IMR-90 (cell line): ENCODE data around the gene CRISPLD2. TPM values are rescaled to one million over a fixed set of nuclear protein-coding genes. Genes with fewer than 3 reads are reported as not detected.

Source experiments
- ATAC-seq: fragments of 200-7000 bp; cut with Tn5 transposase; 2 replicates; pipeline ENCODE4 v1.9.1; 2020; ENCODE audit warnings: low read depth, mild to moderate bottlenecking, moderate library complexity
- BruUV-seq: library from RNA; stranded (reverse); fragments of 400-500 nt; replicated peaks from 2 replicates; lab custom pipeline; 2021; lab: Mats Ljungman, UMichigan
- CTCF ChIA-PET: fragments of 300-600 bp; formaldehyde crosslinking; extraction: SDS; loops from one replicate; lab custom pipeline; 2021; ENCODE audit warnings: antibody characterized with exemption; lab: Yijun Ruan, JAX
- POLR2A ChIA-PET: fragments of 300-600 bp; sonication (Branson Sonifier 250); formaldehyde crosslinking; loops from one replicate; lab custom pipeline; 2022; ENCODE audit warnings: antibody characterized with exemption; ENCODE audit not compliant: unreplicated experiment; lab: Charles Lee
- DNase-seq: peaks from one replicate; pipeline ENCODE4 v3.0.0; 2013
- H2AFZ ChIP-seq: replicated peaks from 2 replicates; pipeline ENCODE3; 2013; ENCODE audit warnings: low read length, mild to moderate bottlenecking; ENCODE audit not compliant: poor library complexity
- H2AK5ac ChIP-seq: 2 replicates; pipeline ENCODE4 v1.6.1; 2013; ENCODE audit warnings: low read depth, low read length, inconsistent platforms
- H2AK9ac ChIP-seq: replicated peaks from 2 replicates; pipeline ENCODE3; 2013; ENCODE audit warnings: mild to moderate bottlenecking, low read depth, low read length, moderate library complexity; ENCODE audit not compliant: poor library complexity
- H2BK120ac ChIP-seq: 2 replicates; pipeline ENCODE4 v1.6.1; 2013; ENCODE audit warnings: low read depth, low read length, inconsistent platforms
- H2BK15ac ChIP-seq: 3 replicates; pipeline ENCODE4 v1.6.1; 2013; ENCODE audit warnings: low read depth, low read length, inconsistent platforms
- H2BK20ac ChIP-seq: 2 replicates; pipeline ENCODE4 v1.6.1; 2013; ENCODE audit warnings: low read depth, mild to moderate bottlenecking, inconsistent platforms, low read length, moderate library complexity
- H2BK5ac ChIP-seq: 2 replicates; pipeline ENCODE4 v1.6.1; 2013; ENCODE audit warnings: mild to moderate bottlenecking, low read depth, low read length, inconsistent platforms; ENCODE audit not compliant: poor library complexity, severe bottlenecking
- H3K14ac ChIP-seq: replicated peaks from 2 replicates; pipeline ENCODE4 v1.6.1; 2013; ENCODE audit warnings: low read depth, low read length, inconsistent platforms
- H3K18ac ChIP-seq: 2 replicates; pipeline ENCODE4 v1.6.1; 2013; ENCODE audit warnings: low read depth, low read length, control low read depth
- H3K23ac ChIP-seq: 2 replicates; pipeline ENCODE4 v1.6.1; 2013; ENCODE audit warnings: low read depth, low read length, inconsistent platforms
- H3K27ac ChIP-seq: 2 replicates; pipeline ENCODE4 v1.5.1; 2013; ENCODE audit warnings: mild to moderate bottlenecking, control low read depth, low read length; ENCODE audit not compliant: insufficient read depth
- H3K27me3 ChIP-seq: 2 replicates; pipeline ENCODE4 v1.6.1; 2013; ENCODE audit warnings: low read length; ENCODE audit not compliant: control insufficient read depth, insufficient read depth
- H3K36me3 ChIP-seq: 2 replicates; pipeline ENCODE4 v1.6.1; 2013; ENCODE audit warnings: low read length, mixed read lengths; ENCODE audit not compliant: control insufficient read depth, insufficient read depth
- H3K4ac ChIP-seq: 2 replicates; pipeline ENCODE4 v1.6.1; 2013; ENCODE audit warnings: low read depth, low read length, inconsistent platforms
- H3K4me1 ChIP-seq: 2 replicates; pipeline ENCODE4 v1.6.1; 2013; ENCODE audit warnings: low read length, mixed read lengths; ENCODE audit not compliant: control insufficient read depth, insufficient read depth
- H3K4me2 ChIP-seq: 2 replicates; pipeline ENCODE4 v1.6.1; 2013; ENCODE audit warnings: low read depth, mild to moderate bottlenecking, control low read depth, low read length, moderate library complexity
- H3K4me3 ChIP-seq: 2 replicates; pipeline ENCODE4 v1.5.1; 2013; ENCODE audit warnings: low read depth, mild to moderate bottlenecking, control low read depth, low read length, moderate library complexity; ENCODE audit not compliant: insufficient read depth
- H3K56ac ChIP-seq: 2 replicates; pipeline ENCODE4 v1.6.1; 2013; ENCODE audit warnings: low read length, inconsistent platforms; ENCODE audit not compliant: insufficient read depth; ENCODE audit errors: extremely low read depth
- H3K79me1 ChIP-seq, 2 experiments: 2 replicates each; pipeline ENCODE4 v1.6.1; 2013; ENCODE audit warnings: low read length in 2 of 2, inconsistent platforms in 1 of 2, low read depth in 1 of 2
- H3K9ac ChIP-seq: 2 replicates; pipeline ENCODE4 v1.6.1; 2013; ENCODE audit warnings: low read depth, low read length, control low read depth
- H3K9me1 ChIP-seq: 2 replicates; pipeline ENCODE4 v1.6.1; 2013; ENCODE audit warnings: low read length, inconsistent platforms; ENCODE audit not compliant: insufficient read depth
- H3K9me3 ChIP-seq: 2 replicates; pipeline ENCODE4 v1.6.1; 2013; ENCODE audit warnings: low read length; ENCODE audit not compliant: control insufficient read depth, insufficient read depth
- H4K20me1 ChIP-seq: 2 replicates; pipeline ENCODE4 v1.6.1; 2013; ENCODE audit warnings: low read length, inconsistent platforms; ENCODE audit not compliant: insufficient read depth
- H4K5ac ChIP-seq: 2 replicates; pipeline ENCODE4 v1.6.1; 2013; ENCODE audit warnings: mild to moderate bottlenecking, low read depth, low read length, control low read depth
- H4K8ac ChIP-seq, 2 experiments: 2 replicates each; pipeline ENCODE4 v1.6.1; 2013; ENCODE audit warnings: low read depth in 2 of 2, low read length in 2 of 2, control low read depth in 1 of 2, inconsistent platforms in 1 of 2
- H4K91ac ChIP-seq: 2 replicates; pipeline ENCODE4 v1.6.1; 2013; ENCODE audit warnings: low read depth, low read length, inconsistent platforms; ENCODE audit not compliant: insufficient read depth
- MAFK ChIP-seq: IDR thresholded peaks from 2 replicates; pipeline ENCODE4 v1.6.1; 2012; ENCODE audit warnings: low read depth, low read length, improper control_type of control experiment
- RCOR1 ChIP-seq: IDR thresholded peaks from 2 replicates; pipeline ENCODE4 v1.6.1; 2012; ENCODE audit warnings: mild to moderate bottlenecking, low read length, improper control_type of control experiment; ENCODE audit not compliant: insufficient replicate concordance
- SMC3 ChIP-seq: fragments of 150-350 bp; IDR thresholded peaks from 2 replicates; pipeline ENCODE4 v1.6.1; 2016; ENCODE audit warnings: low read depth, mild to moderate bottlenecking, antibody characterized with exemption, low read length, moderate library complexity
- WGBS, 2 experiments: methylation state at CpG; one replicate each; pipeline versions ENCODE4 v1.1.5 to v1.1.7; 2013; ENCODE audit warnings: missing lambda C conversion rate in 2 of 2; ENCODE audit not compliant: insufficient read length in 1 of 2; ENCODE audit errors: extremely low coverage in 2 of 2; 5-methylcytosine and 5-hydroxymethylcytosine counted together
- dilution Hi-C: fragments of 300-500 bp; cut with HindIII; formaldehyde crosslinking; loops from one replicate; pipeline ENCODE4 v1.14.3; 2018; ENCODE audit warnings: low sequenced_read_pairs; ENCODE audit not compliant: unreplicated experiment
- in situ Hi-C: fragments of 300-500 bp; cut with MboI; formaldehyde crosslinking; loops from 3 replicates; pipeline ENCODE4 v1.14.3; 2019; ENCODE audit warnings: low sequenced_read_pairs, inconsistent platforms, mixed read lengths
- intact Hi-C: fragments of 100-400 bp; cut with micrococcal nuclease; formaldehyde crosslinking; loops from 2 replicates; pipeline ENCODE4 v1.10.0; 2022
- polyA plus RNA-seq, 3 experiments: library from polyadenylated mRNA; depleted of rRNA; stranded (reverse); fragments of >200 nt; gene quantifications; 2 replicates each; pipeline ENCODE4 v1.2.3, GENCODE V29; 2012; ENCODE audit warnings: low replicate concordance in 1 of 3
- total RNA-seq: library from RNA; depleted of rRNA; stranded (reverse); fragments of >200 nt; gene quantifications from 2 replicates; pipeline ENCODE4 v1.2.3, GENCODE V29; 2012

Gene CRISPLD2
- total and polyA plus RNA-seq, 2 of the 4 experiments (the other 2 are of a cell fraction), result 23.1 to 37.5 TPM

DNA sequence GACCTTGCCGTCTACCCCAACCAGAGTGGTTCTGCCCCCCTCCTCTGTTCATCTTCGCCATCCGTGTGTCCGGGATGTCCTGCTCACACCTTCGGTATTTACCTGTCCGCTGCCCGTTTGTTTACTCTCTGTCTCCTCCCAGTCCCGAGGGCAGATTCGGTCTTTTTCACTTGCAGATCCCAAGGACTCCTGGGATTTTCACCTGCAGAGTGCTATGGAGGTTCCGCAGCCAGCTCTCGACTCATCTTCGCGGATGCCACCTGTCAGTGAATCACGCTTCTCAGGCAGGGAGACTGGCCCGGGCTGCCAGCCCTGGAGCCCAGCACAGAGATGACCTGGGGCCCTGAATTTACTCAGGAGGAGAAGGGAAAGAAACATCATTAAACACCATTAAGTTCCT lies 8.1 kb downstream of the CRISPLD2 start:
- dilution Hi-C loops, result no loop called here
- Histone ChIP-seq H2BK20ac (peak overlapping the region; percentile 64; the same call in 1 of the 2 replicates), H2BK120ac (peak overlapping the region; percentile 75), H3K9ac (no peak overlapping the region; the same call in 1 of the 2 replicates), H3K4me3 (no peak overlapping the region), H4K5ac (peak overlapping the region; percentile 32), H2AK9ac (peak overlapping the region; percentile 63), H3K14ac (peak overlapping the region; percentile 77), H3K9me3 (no peaks in the 10 kb centered on the region), H3K36me3 (peaks cover 7% of the 10 kb centered on the region; the same call in 1 of the 2 replicates), H4K20me1 (peaks cover 3% of the 10 kb centered on the region; the same call in 1 of the 2 replicates), H4K91ac (peak overlapping the region; percentile 43), H3K27me3 (no peaks in the 10 kb centered on the region), H3K56ac (no peak overlapping the region), H3K79me1 (peaks cover 17 to 69% of the 10 kb centered on the region in 2 experiments; a peak in 3 of 4 replicates), H3K23ac (peak overlapping the region; percentile 32), H3K18ac (peak overlapping the region; percentile 35), H2AFZ (no peak overlapping the region), H4K8ac (peak overlapping the region; percentile 50 to 77; a peak in 2 of 4 replicates), H2BK15ac (peak overlapping the region; percentile 81; the same call in 2 of the 3 replicates), H3K9me1 (peaks cover 24% of the 10 kb centered on the region), H3K27ac (peak overlapping the region; percentile 13; the same call in 1 of the 2 replicates), H3K4ac (peak overlapping the region; percentile 79), H2BK5ac (peak overlapping the region; percentile 64), H3K4me2 (no peak overlapping the region), H2AK5ac (peak overlapping the region; percentile 65), H3K4me1 (peaks cover 35% of the 10 kb centered on the region)
- TF ChIP-seq RCOR1 (no peak), SMC3 (no peak), MAFK (no peak)
- no peak for ATAC-seq
- in situ Hi-C loops, result no loop called here
- CTCF ChIA-PET, result no interaction called here
- 80% methylated on average over 9 of the region's 15 CpGs; no CpG with 5 or more reads in 1 of the 2 experiments for WGBS, 2 experiments
- BruUV-seq, result no TSS peak
- POLR2A ChIA-PET, result no interaction called here
- intact Hi-C loops, result loop anchor here (10.0 kb wide), 1 partner anchor 203 kb away; no protein-coding TSS in a partner anchor
- DNase-seq, result no peak
